KG1 (cell line): ENCODE measurements around the gene PIK3C2B.
A peak's percentile ranks its signal among the peaks of the same experiment; 100 is the strongest.
"Not testable (repeated sequence)": the region's sequence is repeated elsewhere in the genome, so short reads cannot be mapped to it uniquely, and the experiment has no call there.

Source experiments
- DNase-seq: peaks from one replicate; lab custom pipeline; 2025; lab: John Stamatoyannopoulos, UW

The PIK3C2B gene

GRCh38 chr1:204506201-204506968 lies 11.8 kb upstream of the PIK3C2B start:
- peak; percentile 87 for DNase-seq

- DNase-seq, result no peak
Measured at GRCh38 chr1:204505674-204506200, 11.1 kb upstream of the PIK3C2B start.

- no peak for DNase-seq
Measured at GRCh38 chr1:204503913-204504519, 9.4 kb upstream of the PIK3C2B start.

- peak; percentile 52 for DNase-seq
Measured at GRCh38 chr1:204503122-204503912, 8.7 kb upstream of the PIK3C2B start.

GRCh38 chr1:204502241-204502640 lies 7.6 kb upstream of the PIK3C2B start:
- no peak for DNase-seq

- no peak for DNase-seq
Measured at GRCh38 chr1:204499511-204500468, 5.2 kb upstream of the PIK3C2B start.

- DNase-seq, result no peak
Measured at GRCh38 chr1:204498981-204499380, 4.4 kb upstream of the PIK3C2B start.

- DNase-seq, result no peak
Measured at GRCh38 chr1:204495777-204496176, 1.2 kb upstream of the PIK3C2B start.

GRCh38 chr1:204495078-204495753 lies 611 bp upstream of the PIK3C2B start:
- no peak for DNase-seq

GRCh38 chr1:204493984-204494280 lies 673 bp downstream of the PIK3C2B start:
- no peak for DNase-seq

GRCh38 chr1:204493145-204493983 lies 1.2 kb downstream of the PIK3C2B start:
- DNase-seq, result no peak

- DNase-seq, result no peak
Measured at GRCh38 chr1:204491655-204492054, 3.0 kb downstream of the PIK3C2B start.

GRCh38 chr1:204487256-204487615 lies 7.4 kb downstream of the PIK3C2B start:
- DNase-seq, result no peak

GRCh38 chr1:204486513-204487255 lies 7.9 kb downstream of the PIK3C2B start:
- not testable (repeated sequence) for DNase-seq

- DNase-seq, result no peak
Measured at GRCh38 chr1:204483791-204484190, 10.8 kb downstream of the PIK3C2B start.

GRCh38 chr1:204480515-204480914 lies 14.1 kb downstream of the PIK3C2B start:
- DNase-seq, result no peak

- no peak for DNase-seq
Measured at GRCh38 chr1:204479387-204480136, 15.0 kb downstream of the PIK3C2B start.

GRCh38 chr1:204478921-204479320 lies 15.7 kb downstream of the PIK3C2B start:
- DNase-seq, result no peak
